ENCODE results near the gene CNOT11.
"Not testable (repeated sequence)": the region's sequence is repeated elsewhere in the genome, so short reads cannot be mapped to it uniquely, and the experiment has no call there.

The CNOT11 gene

DNA sequence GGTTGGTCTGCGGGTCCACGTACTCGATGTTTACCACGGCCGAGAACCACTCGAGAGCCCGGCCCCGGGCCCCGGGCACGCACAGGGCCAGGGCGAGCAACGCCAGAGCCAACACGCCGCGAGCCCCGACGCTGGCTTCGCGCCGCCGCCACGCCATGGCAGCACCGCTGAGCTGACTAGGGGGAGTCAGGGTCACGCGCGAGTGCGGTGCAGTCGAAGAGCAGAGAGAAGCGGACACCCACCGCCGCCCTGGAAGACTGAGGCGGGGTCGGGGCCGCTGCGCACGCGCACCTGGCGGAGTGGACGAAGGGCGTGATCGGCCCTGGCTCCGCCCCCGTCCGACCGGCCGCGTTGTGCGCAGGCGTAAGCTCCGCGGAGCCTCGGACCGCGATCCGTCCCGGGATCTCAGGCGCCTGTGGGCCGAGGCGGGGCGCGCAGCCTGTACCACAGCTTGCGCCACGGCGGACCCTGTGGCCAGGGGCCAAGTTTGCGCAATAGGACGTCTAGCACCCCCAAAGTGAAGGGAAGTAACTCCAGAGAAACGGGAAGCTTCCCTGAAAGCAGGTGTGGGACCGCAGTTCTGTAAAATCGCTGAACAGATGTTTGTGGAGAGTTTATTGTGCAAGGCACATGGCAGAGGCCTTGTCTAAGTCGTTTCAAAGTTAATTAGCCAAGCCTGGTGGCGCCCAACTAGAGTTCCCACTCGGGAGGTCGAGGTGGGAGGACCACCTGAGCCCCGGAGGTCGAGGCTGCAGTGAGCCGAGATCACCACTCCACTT lies 55.9 kb downstream of the CNOT11 start, which contains the start of gene RNF149:
Gene RNF149 (minus strand): TSS at position 270 of the 779 bp plus-strand sequence. CDS start 113 bp downstream, at position 157.
- H3K27me3 ChIP-seq (ENCODE audit: insufficient read depth, low read depth, severe bottlenecking), result no peaks in the 10 kb centered on the region

DNA sequence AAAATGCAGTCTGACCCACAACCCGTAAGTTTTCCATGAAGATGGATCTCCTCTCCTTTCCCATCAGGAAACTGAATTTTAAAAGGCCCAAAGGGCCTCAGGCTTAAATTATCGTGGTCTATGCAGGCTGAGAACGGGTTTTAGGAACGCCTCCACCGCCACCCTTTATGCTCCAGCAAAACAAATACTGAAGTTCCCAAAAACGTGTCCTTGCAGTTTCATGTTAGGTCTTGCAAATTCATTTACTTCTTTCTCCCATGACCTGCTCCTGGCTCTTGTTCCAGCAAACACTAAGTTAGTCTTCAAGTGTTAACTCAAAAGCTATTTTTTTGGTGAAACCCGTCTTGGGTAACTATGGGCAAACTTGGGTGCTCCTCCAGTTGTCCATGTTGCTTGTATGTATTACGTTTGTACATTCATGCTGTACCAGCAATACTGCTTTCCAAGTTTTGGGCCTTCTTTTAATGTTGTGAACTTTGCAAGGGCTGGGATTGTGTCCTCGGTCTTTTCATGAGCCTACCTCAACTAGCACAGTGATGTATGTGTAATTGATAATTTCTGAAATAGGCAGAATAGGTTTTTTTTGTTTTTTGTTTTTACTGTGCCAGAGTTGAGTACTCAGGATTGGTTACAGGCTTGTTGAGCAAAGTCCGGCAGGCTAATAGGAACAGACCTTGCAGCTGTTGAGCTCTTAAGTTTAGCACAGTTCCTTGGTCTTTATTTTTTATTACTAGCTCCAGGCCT lies 57.6 kb downstream of the CNOT11 start:
- Histone ChIP-seq H3K27ac (no peak overlapping the region), H3K4me3 (ENCODE audit: low read depth, low read length) (no peak overlapping the region), H3K9me3 (ENCODE audit: severe bottlenecking) (no peaks in the 10 kb centered on the region), H3K36me3 (peaks cover 24% of the 10 kb centered on the region), H3K27me3 (ENCODE audit: insufficient read depth, low read depth, severe bottlenecking) (no peaks in the 10 kb centered on the region)
- TF ChIP-seq, protein P1, sequence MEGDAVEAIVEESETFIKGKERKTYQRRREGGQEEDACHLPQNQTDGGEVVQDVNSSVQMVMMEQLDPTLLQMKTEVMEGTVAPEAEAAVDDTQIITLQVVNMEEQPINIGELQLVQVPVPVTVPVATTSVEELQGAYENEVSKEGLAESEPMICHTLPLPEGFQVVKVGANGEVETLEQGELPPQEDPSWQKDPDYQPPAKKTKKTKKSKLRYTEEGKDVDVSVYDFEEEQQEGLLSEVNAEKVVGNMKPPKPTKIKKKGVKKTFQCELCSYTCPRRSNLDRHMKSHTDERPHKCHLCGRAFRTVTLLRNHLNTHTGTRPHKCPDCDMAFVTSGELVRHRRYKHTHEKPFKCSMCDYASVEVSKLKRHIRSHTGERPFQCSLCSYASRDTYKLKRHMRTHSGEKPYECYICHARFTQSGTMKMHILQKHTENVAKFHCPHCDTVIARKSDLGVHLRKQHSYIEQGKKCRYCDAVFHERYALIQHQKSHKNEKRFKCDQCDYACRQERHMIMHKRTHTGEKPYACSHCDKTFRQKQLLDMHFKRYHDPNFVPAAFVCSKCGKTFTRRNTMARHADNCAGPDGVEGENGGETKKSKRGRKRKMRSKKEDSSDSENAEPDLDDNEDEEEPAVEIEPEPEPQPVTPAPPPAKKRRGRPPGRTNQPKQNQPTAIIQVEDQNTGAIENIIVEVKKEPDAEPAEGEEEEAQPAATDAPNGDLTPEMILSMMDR (IDR thresholded peaks at IDR 0.05; ENCODE audit: low read depth, low read length), result no peak
- no peak for DNase-seq

More for the DNA sequence above, 55.9 kb downstream of the CNOT11 start, which contains the start of gene RNF149:
- Histone ChIP-seq H3K36me3 (peaks cover 32% of the 10 kb centered on the region), H3K27ac (peak within 1 kb of the TSS; percentile 86), H3K9me3 (ENCODE audit: severe bottlenecking) (no peaks in the 10 kb centered on the region), H3K4me3 (ENCODE audit: low read depth, low read length) (peak within 1 kb of the TSS; percentile 75)
- TF ChIP-seq, protein P1 (IDR thresholded peaks at IDR 0.05; ENCODE audit: low read depth, low read length), result no peak
- DNase-seq, result peak; percentile 91

DNA sequence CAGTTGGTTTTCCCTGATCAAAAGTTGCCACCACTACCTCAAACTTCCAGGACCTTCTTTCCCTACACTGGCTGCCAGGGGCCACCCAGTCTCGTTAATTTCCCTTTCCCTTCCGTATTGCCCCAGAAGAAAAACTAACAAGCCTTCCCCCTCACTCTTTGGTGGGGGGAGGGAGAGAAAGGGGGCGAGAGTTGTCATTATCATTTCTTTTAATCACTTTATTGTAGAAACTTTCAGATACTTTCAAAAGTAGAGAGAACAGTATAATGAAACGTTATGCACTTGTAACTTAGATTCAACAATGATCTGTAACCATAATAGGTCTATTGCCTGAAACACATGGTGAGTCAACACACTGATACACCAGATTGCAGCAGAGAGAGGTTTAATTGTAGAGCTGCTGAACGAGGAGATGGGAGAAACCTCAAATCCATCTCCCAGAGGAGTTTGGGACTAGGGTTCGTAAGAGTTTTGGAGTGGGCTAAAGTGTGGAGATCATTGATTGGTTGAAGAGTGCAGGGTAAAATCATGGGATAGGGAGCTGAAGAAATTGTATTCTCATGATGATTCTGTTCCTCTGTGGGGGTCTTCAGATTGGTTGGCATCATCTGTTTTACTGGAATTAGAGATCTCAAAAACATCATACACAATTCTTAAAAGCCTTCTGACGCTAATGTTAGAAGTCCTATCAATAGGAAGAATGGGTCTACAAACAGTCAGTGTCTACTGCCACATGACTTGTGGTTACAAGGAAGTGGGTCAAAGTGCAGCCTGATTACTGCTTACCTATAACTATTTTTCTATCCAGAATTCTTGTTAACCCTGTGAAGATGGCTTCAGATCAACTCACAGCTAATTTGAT lies 58.4 kb downstream of the CNOT11 start:
- peaks cover 19% of the 10 kb centered on the region for H3K36me3 ChIP-seq
- TF ChIP-seq, protein P1 (IDR thresholded peaks at IDR 0.05; ENCODE audit: low read depth, low read length), result no peak
- no peak for DNase-seq
- H3K9me3 ChIP-seq (ENCODE audit: severe bottlenecking), result no peaks in the 10 kb centered on the region
- H3K27me3 ChIP-seq (ENCODE audit: insufficient read depth, low read depth, severe bottlenecking), result no peaks in the 10 kb centered on the region
- no peak overlapping the region for H3K27ac ChIP-seq
- no peak overlapping the region for H3K4me3 ChIP-seq (ENCODE audit: low read depth, low read length)

DNA sequence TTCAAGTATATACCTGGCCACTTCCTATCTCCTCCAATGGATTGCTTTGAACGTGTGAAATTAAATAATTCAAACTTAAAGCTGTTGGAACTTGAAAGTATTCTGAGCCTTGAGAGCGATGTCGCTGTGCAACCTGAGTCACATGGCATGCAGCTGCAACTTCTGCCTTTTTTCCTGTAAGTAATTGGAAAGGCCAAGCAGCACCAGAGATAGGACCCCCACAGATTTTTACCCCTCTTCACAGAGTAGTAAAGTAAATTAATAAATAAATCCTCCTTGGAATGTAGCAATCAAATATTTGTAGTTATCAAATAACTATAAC lies 59.0 kb downstream of the CNOT11 start:
- H3K27ac ChIP-seq, result no peak overlapping the region
- H3K9me3 ChIP-seq (ENCODE audit: severe bottlenecking), result no peaks in the 10 kb centered on the region
- peaks cover 13% of the 10 kb centered on the region for H3K36me3 ChIP-seq
- DNase-seq, result no peak
- H3K27me3 ChIP-seq (ENCODE audit: insufficient read depth, low read depth, severe bottlenecking), result no peaks in the 10 kb centered on the region
- TF ChIP-seq, protein P1 (IDR thresholded peaks at IDR 0.05; ENCODE audit: low read depth, low read length), result no peak
- H3K4me3 ChIP-seq (ENCODE audit: low read depth, low read length), result no peak overlapping the region

DNA sequence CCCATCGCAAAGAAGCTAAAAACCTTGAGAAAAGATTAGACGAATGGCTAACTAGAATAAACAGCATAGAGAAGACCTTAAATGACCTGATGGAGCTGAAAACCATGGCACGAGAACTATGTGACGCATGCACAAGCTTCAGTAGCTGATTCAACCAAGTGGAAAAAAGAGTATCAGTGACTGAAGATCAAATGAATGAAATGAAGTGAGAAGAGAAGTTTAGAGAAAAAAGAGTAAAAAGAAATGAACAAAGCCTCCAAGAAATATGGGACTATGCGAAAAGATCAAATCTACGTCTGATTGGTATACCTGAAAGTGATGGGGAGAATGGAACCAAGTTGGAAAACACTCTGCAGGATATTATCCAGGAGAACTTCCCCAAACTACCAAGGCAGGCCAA lies 63.9 kb downstream of the CNOT11 start:
- H3K27ac ChIP-seq; DNase-seq; H3K27me3 ChIP-seq (ENCODE audit: insufficient read depth, low read depth, severe bottlenecking); H3K9me3 ChIP-seq (ENCODE audit: severe bottlenecking); H3K36me3 ChIP-seq; H3K4me3 ChIP-seq (ENCODE audit: low read depth, low read length): not testable (repeated sequence)
